Inflammatory macrophage (primary cell): ENCODE results near the gene INPP4B.

Source experiments
- DNase-seq, 2 donors: peaks; one replicate each; pipeline ENCODE4 v3.0.0-alpha.2; 2020 to 2022

INPP4B gene

GRCh38 chr4:142463206-142463605, 382.9 kb downstream of the INPP4B start:
- DNase-seq, result no peak

- DNase-seq, result no peak
These were observed 393.8 kb downstream of the INPP4B start for GRCh38 chr4:142452161-142452855.

- DNase-seq, result no peak
These were observed 396.2 kb downstream of the INPP4B start for GRCh38 chr4:142449771-142450373.

GRCh38 chr4:142447009-142447408, 399.1 kb downstream of the INPP4B start:
- DNase-seq, result no peak

GRCh38 chr4:142443469-142443868, 402.6 kb downstream of the INPP4B start:
- no peak for DNase-seq

GRCh38 chr4:142440093-142440492, 406.0 kb downstream of the INPP4B start:
- DNase-seq, result no peak

GRCh38 chr4:142435599-142436235, 410.4 kb downstream of the INPP4B start:
- DNase-seq, result no peak

DNA sequence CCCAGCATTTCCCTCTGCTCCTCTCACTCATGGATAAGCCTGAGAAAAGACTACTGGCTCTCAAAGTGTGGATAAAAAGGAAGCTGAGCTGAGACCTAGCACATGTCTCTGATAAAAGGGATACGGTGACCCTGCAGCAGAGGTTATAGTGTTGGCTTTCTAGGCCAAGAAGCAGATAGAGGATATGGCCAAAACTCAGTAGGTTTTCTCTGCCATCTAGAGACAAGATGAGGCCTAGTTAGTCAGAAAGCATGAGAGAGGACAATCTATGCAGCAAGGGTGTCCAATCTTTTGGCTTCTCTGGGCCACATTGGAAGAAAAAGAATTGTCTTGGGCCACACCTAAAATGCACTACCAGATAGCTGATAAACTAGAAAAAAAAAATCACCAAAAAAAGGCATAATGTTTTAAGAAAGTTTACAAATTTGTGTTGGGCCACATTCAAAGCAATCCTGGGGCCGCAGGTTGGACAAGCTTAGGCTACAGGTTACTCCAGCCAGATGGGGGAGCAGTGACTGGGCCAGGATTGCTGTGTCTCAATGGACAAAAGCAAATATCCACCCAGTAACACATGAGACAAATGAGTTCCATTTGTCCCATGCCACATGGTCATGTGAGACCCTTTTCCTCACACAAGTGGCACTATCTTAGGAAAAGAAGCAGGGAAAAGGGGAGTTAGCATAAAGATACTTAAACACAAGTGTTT, 411.4 kb downstream of the INPP4B start:
- DNase-seq, result no peak

DNA sequence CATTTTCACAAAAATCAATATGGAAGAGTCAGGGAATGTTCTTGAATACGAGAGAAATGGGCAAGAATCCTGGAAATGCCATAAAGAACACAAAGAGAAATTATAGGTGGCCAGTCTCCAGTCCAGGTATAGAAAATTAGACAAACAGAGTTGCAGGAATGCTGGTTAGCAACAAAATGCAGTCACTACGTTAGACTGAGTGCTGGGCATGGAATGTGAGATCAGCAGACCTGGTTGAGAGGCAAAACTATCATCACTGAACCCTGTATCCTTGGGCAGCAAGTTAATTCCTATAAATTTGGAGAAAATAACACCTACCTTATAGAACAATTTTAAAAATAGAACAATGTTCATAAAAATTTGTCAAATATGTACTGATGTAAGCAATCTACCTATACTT, 417.4 kb downstream of the INPP4B start:
- DNase-seq, result no peak

DNA sequence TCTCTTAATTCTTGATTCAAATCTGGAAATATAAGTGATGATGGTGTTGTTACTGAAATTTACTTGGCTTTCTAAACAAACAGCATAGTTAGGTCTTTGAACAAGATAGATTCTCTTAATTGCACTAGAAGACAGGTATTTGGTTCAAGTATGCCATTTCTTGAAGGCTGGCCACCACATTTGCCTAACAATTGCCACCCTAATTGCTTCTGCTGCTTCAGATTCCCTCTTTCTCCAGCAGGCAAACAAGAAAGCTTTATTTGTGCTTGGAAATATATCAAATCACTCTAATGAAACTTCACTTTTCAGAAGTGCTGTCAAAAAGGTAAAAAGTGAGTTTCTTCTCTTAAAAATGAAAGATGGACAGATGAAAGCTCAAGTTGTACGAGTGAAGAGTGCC, 418.6 kb downstream of the INPP4B start:
- no peak for DNase-seq

DNA sequence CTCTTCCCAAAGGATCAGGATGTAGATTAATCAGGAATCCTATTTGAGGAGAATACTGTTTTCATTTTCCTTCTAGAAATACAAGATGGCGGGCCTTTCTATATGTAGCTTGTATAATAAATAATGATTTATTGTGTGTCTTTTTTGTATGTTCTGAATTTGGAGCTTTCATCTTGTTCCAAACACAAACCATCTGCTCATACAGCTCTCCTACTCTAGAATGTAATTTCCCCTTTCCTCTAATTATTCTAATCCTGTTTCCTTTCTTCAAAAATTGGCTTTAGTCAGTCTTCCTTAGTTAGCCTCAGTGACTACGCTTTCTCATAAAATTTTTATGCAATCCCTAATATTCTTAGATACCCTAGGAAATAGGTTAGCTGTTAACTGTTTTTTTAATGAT, 422.2 kb downstream of the INPP4B start:
- DNase-seq, result no peak

- DNase-seq, result no peak
These were observed 425.6 kb downstream of the INPP4B start for GRCh38 chr4:142420311-142421095.

GRCh38 chr4:142419712-142420111, 426.4 kb downstream of the INPP4B start:
- DNase-seq, result no peak

- DNase-seq, result no peak
These were observed 427.4 kb downstream of the INPP4B start for GRCh38 chr4:142418697-142419096.

GRCh38 chr4:142416711-142417275, 429.3 kb downstream of the INPP4B start:
- no peak for DNase-seq

GRCh38 chr4:142416121-142416520, 430.0 kb downstream of the INPP4B start:
- no peak for DNase-seq

GRCh38 chr4:142414366-142414990, 431.6 kb downstream of the INPP4B start:
- DNase-seq, result no peak

- no peak for DNase-seq
These were observed 432.6 kb downstream of the INPP4B start for GRCh38 chr4:142413485-142413884.

- DNase-seq, result no peak
These were observed 434.1 kb downstream of the INPP4B start for GRCh38 chr4:142411993-142412392.

DNA sequence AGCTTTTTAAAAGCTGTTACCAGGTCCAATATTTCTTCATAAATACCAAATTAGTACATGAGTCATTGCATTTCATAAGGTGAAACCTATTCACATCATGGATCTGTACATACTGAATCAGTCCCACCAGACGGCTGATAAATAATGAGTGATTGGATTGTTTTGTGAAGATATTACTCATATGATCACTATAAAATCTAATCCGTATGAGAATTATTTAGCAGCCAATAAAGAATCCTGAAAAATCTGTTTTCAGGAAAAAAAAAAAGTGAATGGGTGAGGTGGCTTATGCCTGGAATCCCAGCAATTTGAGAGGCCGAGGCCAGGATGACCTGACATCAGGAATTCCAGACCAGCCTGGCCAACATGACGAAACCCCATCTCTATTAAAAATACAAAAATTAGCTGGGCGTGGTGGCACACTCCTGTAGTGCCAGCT, 438.1 kb downstream of the INPP4B start:
- DNase-seq, result no peak

DNA sequence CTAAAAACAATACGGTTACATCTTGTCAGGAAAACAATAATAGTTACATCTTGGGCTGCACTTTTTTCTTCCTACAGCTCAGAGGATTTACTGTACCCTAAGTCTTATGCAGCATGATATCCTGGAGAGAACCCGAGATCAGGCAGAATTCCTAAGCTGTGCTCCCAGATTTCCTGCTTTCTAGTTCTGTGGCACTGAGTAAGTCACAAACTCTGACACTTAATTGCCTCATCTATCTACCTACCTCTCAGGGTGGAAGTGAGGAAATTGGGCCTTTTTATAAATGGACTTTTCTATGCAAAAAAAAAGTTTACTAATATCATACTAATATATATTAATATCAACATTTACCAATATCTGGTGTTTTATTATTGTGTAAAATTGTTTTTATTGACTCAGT, 438.5 kb downstream of the INPP4B start:
- DNase-seq, result no peak
